HG03103 (cell line): ENCODE measurements around the gene LIF.
"Not testable (repeated sequence)": the region's sequence is repeated elsewhere in the genome, so short reads cannot be mapped to it uniquely, and the experiment has no call there.

Experiments used
- ATAC-seq: cut with Tn5 transposase; IDR thresholded peaks from one replicate; pipeline ENCODE4 v1.9.1; 2021; ENCODE audit warnings: low read depth; ENCODE audit not compliant: unreplicated experiment

LIF gene

DNA sequence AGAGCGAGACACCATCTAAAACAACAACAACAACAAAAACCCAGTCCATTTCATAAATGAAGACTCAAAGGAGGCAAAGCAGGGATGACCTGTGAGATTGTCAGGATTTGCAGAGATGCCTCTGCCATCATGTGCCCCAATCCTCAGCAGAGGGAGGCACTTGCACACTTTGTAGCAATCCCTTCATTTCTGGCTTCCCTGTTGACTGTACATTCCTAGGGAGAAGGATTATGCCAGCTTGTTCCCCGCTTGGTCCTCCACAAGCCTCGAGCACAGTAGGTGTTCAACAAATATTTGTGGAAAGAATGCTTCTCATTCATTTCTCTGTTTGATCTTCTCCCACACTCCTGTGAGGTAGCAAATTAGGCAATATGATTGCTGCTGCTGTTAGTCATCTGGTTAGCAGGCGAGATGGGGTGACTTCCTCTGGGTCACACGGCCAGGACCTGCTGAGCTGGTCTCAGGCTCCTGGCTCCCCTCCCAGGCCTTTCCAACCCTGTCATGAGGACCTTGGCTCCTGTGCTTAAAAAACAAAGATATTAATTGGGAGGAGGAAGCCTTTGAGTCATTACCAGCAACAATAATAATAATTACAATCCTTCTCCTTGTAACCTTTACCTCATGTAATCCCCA lies 34.1 kb downstream of the LIF start:
- no peak for ATAC-seq

DNA sequence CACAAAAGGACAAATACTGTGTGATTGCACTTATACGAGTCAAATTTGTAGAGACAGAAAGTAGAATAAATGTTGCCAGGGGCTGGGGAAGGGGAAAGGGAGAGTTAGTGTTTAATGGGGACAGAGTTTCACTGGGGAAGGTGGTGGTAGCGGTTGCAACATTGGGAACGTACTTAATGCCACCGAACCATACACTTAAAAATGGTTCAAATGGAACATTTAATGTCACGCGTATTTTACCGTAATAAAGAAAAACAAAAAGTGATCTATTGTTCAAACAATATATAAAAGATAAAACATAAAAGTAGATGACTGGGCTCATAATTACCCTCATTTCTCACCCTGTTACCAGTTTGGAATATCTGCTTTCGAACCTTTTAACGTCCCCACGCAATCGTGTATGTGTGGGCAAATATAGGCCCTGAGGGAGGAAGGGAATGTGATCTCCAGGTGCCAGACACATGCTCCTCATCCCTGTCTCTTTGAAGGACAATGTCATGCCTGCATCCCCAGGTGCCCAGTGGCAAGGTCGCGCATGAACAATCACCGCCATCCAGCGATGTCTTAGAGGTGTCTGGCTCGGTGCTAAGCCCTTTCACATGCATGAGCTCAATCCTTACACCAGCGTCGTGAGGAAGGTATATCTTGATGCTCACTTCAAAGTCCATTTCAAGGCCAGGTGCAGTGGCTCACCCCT lies 35.3 kb downstream of the LIF start:
- ATAC-seq = no peak

DNA sequence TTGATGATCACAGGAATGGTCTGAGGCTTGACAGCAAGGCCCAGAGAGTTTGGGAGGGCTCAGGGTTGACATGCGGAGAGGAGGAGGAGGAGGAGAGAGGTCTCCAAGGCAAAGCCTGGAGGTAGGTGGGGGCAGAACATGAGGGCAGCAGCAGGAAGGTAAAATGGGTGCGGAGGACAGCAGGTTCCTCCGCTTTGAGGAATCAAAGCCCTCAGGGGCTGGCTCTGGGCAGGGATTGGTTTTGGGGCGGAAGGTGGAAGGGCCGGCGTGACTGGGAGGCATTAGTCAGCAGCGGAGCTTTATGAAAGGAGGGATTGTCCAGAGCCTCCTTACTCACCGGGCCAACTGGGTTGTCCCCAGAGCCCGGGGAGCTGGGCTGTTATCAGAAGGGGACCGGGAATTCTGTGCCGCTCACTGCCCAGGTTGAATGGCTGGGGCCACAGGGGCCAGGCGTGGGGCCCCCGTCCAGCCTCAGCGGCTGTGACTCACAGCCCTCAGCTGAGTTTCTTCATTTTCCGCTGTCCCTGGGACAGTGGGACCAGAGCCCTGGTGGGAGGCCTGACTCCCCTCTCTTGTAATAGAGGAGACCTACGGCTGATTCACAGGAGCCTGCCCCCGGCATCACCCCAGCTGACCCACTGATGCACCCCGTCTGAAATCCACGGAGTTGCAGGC lies 36.2 kb downstream of the LIF start:
- no peak for ATAC-seq

DNA sequence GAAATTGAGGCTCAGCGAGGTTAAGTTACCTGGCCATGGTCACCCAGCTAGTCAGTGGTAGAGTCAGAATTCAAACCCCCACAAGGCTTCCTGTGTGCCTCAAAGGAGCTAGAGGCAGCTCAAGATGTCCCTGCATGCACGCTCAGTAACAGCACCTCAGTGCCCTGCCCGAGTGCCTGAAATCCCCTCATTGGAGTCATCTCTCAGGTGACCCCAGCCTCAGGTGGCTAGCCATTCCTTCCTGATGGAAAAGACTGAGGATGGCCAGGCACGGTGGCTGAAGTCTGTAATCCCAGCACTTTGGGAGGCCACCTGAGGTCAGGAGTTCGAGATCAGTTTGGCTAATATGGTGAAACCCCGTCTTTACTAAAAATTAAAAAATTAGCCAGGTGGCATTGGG lies 36.9 kb downstream of the LIF start:
- no peak for ATAC-seq

DNA sequence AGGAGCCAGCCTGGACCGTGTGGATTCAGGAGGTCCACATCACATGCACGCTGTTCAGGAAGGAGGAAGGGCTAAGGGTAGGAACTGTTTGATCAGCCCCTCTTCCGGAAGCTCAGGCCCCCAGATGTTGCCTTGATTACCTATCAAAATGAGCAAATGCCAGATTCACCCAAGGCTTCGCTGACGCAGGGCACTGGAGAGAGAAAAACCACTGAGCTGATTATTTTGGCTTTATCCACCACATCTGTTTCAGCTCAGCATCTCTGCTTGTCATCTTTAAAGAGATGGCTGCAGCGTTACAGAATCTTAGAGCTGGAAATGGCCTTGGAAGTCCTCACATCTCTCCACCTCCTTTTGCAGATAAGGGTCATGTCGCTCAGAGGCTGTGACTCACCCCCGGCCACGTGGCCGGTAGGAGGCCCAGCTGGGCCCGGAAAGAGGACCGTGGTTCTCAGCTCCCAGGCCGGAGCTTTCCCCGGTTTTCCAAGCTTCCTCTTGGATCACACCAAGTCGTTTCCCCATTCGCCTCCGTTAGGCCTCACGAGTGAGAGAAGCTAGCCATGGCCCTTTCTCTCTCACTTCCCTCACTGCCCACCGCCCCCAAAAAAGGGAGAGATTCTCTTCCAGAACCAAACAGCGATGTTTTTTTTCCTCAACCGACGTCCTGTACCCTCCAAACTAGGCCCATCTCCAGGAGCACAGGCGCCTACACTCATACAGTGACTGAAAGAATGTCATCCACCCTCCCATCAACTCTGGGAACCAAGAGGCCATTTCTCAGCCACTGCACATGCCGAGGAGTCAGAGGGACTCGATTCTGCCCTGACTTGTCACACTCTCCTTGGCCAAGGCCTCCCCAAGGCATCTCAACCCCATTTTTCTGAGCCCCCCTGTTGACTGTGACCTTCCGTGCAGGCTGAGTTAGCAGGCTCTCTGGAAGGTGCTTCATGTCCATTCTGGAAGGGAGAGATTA lies 37.6 kb downstream of the LIF start:
- ATAC-seq = no peak

DNA sequence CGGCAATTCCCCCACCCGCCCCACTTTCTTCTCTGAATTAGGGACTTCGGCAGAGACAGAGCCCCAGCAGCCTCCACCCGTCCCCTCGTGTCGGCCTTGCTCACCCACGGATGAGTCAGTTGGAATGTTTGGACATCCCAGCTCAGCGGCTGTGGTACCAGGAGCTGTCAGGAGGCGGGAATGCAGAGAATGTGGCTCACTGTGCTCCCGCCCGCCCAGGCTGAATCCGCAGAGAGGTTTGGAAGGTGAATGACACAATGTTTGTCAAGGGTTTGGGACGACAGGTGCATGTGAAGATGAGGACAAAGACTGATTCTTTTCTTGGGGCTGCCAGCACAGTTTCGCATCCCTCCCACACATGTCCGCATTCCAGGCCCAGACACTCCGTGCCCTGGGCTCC lies 39.6 kb downstream of the LIF start:
- no peak for ATAC-seq

DNA sequence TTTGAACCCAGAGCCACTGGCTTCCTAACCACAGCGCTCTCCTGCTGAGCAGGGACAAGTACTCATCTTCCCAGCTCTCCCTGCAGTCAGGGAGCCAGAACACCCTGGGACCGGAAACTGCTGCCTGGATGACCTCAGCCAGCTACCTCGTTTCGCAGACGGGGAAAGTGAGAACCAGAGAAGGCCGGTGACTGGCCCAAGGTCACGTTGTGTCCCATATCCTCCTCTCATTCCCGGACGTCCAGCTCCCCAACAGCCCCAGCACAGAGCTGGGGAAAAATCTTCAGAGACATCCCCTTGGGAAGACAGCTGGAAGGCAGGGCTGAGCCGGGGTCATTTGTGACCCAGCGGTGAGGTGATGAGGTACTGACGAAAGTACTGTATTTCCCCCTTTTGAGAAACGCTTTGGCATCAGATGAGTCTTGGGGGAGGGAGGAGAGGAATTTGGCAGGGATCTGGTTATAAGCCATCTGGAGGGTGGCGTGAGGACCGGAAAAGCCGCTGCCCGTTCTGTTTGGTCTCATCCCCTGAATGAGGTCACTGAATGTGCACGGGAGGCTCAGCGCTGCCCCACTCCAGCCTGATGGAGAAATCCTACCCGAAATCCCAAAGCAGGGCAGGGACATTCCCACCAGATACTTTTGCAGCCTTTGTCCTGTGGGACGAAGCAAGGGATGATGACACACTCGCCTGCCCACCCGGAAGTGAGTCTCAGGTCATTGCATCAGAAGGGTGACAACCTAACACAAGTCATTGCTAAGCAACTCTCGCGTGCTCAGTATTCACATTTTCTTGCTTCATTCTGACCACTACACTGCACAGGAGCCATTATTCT lies 41.1 kb downstream of the LIF start:
- no peak for ATAC-seq

DNA sequence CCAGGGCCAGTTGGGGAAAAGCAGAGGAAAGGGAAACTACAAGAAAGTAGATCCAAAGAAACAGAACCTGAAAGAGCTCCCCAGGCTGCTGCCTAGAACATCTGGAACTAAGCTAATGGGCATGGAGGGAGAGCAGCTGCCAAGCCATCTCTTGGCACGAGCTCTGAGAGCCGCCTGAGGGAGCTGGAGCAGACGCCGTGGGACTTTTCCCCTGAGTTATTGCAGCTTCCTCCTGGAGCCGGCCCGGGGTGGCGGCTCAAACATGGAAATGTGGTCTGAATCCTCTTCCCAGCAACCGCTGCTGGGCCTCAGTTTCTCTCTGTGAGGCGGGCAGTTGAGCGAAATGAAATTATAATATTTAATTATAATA lies 41.8 kb downstream of the LIF start:
- ATAC-seq = no peak

DNA sequence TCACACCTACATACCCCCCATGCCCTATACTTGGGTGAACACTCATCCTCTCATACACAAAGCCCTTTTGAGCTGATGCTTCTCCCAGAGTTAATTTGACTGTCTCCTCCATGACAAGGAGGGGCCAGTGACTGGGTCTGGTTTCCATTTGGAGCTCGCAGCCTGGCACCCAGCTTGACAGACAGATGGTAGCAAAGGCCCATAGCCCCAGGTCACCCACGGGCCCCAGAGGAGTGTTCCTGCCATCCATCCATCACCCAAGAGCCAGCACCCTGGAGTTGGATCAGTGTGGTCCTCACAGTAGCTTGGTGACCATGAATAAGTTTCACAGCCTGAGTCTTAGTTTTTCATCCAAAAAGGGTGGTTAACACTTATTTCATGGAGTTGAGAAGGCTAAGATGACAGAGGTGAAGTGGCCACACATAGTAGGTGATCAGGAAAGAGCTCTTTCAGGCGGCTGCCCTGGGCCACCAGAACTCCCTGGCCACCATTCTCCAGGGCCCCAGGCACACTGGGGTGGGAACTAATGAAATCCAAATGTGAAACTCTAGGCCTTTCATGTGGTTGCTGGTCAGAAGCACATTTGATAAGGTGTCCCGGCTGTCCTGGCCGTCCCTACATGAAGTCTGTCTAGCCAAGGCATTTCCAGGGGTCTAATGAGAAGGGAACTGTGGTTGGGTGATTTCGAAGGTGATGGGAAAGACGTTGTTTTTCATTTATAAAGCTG lies 42.4 kb downstream of the LIF start:
- no peak for ATAC-seq

DNA sequence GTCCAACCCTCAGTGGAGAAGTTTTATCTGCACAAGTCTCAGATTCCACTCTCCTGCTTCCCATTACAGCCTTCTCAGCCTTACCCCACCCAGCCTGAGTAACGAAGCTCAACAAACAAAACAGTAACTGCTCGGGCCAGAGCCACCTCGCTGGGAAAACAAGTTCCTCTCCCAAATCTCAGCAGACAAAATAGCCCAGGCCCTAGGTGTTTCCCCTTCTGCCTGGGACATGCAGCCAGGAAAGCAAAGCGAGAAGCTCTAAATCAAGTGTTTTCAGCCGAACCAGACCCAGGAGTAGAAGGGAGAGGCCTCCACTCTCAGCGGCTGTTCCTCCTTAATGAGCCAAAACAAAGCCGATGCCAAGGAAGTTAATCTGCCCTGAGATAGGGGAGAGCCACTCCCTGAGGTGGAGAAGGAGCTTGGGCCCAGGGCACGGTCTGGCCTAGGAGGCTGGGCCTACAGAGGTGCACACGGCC lies 44.0 kb downstream of the LIF start:
- no peak for ATAC-seq

DNA sequence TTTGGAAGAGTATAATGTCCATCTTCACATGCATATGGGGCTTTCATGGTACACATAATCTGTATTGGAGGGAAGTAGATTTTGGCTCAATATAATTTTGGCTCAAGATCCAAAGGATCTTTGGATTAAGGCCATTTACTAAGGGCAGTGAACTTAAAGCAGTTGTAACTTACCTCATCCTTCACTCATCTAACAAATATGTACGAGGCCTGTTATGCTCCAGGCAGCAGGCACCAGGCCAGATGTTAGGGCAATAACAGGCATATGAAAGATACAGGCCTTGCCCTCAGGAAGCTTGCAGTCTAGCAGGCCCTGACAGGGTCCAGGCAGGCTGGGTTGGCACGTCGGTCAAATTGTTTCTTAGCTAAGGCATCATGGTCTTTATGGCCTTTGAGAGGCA lies 44.6 kb downstream of the LIF start:
- ATAC-seq = no peak

DNA sequence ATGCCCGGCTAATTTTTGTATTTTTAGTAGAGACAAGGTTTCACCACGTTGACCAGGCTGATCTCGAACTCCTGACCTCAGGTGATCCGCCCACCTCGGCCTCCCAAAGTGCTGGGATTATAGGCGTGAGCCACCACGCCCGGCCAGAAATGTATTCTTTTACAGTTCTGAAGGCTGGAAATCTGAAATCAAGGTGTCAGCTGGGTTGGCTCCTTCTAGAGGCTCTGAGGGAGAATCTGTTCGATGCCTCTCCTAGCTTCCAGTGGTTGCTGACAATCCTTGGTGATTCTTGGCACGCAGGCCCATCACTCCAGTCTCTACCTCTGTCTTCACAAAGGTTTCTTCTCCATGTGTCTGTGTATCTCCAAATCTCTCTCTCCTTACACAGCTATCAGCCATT lies 45.7 kb downstream of the LIF start:
- ATAC-seq = not testable (repeated sequence)

DNA sequence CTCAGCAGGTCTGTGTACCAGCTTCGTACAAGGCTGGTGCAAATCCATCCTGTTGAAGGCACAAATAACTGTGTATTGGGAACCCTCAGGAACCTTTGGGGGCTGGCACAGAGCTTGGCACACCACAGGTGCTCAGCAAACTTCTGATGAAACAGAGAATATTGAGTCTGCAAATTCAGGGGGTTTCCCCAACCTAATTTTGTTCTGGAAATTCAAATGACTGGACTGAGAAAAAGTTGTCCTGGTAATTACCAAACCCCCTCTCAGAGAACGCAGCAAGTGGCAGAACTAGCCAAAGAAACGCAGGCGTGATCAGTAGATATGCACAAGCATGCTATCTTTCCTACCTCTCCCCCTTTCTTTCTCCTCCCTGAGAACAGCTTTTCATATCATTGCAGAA lies 47.6 kb downstream of the LIF start:
- ATAC-seq = no peak

DNA sequence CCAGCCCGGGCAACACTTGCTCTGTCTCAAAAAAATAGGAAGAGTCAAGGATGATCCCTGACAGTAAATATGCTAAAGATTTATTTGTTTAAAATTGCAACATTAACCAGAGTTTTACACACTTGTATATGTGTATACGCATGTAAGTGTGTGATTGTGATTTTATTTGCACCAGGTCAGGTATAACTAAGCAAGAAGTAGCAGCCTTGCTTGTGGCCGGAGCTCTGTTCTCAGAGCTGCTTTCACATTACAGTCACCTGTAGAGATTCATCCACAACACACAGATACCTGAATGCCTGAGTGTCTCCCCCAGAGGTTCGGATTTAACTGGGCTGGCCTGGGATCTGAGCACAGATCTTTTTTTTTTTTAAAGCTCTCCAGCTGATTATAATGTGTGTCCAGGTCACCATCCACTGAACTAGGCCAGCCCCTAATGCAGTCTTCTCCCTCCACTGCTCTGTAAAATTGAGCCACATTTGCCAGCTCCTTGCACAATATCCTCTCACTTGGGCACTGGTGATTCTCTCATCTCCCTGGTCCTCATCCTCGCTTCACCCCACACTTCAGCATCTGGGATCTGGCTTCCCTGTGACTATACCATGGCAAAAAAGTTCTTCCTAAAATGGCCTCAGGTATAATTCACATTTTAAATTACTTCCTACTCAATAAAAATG lies 48.3 kb downstream of the LIF start:
- no peak for ATAC-seq

DNA sequence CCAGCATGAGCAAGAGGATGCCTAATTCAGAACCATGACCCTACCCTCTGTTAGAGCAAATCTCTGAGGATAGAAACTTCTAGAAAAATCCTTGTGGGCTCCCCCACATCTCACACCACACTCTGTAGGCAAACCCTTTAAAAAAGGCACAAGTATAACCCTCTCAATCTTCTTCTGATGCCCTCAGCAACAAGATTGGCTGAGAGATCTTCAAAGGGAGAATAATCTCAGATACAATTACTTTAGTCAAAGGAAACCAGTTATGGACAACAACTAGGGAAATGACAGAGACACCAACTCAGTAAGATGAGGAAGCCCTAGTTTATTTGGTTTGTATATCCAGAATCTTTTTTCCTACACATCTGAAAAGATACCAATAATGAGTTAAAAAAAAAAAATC lies 49.2 kb downstream of the LIF start:
- ATAC-seq = no peak

DNA sequence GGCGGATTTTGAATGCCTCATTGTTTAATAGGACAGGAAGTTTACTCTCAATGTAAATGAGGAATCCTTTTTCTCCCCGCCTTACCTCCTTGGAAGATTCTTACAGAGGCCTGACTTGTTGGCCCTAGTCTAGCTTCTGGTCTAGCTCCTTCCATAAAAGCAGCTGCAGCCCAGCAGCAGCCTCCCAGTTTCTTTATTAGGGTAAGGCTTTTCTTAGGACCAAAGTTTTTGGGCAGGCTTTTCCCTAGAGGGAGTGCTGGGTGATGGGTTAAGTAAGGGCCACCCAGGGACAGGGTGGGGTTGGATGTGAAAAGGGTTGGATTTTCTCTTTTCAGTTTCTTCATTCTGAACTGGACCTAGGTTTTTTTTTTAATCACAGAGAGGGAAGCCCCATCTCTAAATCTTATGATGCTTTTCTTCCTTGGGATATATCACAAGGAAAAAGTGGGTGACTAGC lies 49.7 kb downstream of the LIF start:
- ATAC-seq = no peak

DNA sequence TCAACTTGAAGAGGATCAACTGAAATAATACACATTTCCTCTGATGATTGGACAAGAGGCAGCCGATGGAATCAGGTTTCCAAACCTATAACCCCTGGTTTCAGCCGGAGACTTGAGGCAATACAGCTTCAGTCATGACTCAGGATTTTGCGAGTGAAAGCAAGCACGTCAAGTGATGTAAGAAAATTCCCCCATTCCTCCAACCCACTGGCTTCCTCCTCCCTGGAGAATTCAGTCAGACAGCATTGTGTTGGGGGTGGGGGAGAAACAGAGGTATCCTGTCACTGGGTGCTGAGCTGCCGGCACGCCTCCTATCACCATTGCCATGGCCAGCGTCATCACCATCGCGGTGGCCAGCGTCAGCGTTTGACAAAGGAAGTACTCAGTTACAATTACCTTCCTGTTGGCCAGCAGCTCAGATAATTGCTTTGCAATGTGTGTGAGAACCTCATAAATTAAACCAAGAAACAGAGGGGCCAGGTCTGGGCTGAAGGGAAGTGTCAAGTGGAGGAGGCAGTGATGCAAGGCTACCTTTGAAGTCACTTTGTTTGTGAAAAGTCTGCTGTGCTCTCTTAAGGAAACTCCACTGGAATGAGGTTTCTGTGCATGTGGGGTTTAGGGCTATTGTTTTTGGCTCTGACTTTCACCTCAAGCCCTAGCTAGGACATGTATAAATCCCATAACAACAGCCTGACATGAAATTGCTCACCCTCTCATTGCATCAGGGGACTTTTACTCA lies 50.2 kb downstream of the LIF start:
- no peak for ATAC-seq
